PC-3 (cell line): ENCODE results near the gene TPH2. TPM values are rescaled to one million over a fixed set of nuclear protein-coding genes. Genes with fewer than 3 reads are reported as not detected.

ENCODE experiments used
- ATAC-seq: fragments of 200-7000 bp; cut with Tn5 transposase; 2 replicates; pipeline ENCODE4 v1.9.1; 2020; ENCODE audit warnings: mild to moderate bottlenecking, moderate library complexity
- BruUV-seq: library from RNA; stranded (reverse); fragments of 400-500 nt; replicated peaks from 2 replicates; lab custom pipeline; 2021; lab: Mats Ljungman, UMichigan
- CTCF ChIA-PET: fragments of 300-600 bp; sonication (Branson Sonifier 250); formaldehyde crosslinking; loops from one replicate; lab custom pipeline; 2022; ENCODE audit warnings: antibody characterized with exemption; lab: Charles Lee
- POLR2A ChIA-PET: fragments of 300-600 bp; sonication (Branson Sonifier 250); formaldehyde crosslinking; loops from one replicate; lab custom pipeline; 2022; ENCODE audit warnings: antibody characterized with exemption; ENCODE audit not compliant: unreplicated experiment; lab: Charles Lee
- DNase-seq: peaks from one replicate; pipeline ENCODE4 v3.0.0-alpha.2; 2015
- H2AFZ ChIP-seq: fragments of 300-600 bp; sonication (generic); 2 replicates; pipeline ENCODE4 v1.6.0; 2016; ENCODE audit warnings: antibody characterized with exemption, low read length
- H3F3A ChIP-seq: fragments of 300-600 bp; sonication (generic); one replicate; pipeline ENCODE4 v1.6.0; 2017; ENCODE audit warnings: antibody characterized with exemption, low read length, control low read depth, mild to moderate bottlenecking; ENCODE audit not compliant: unreplicated experiment
- H3K27ac ChIP-seq: fragments of 300-600 bp; sonication (generic); 2 replicates; pipeline ENCODE4 v1.5.1; 2016; ENCODE audit warnings: mild to moderate bottlenecking, low read length
- H3K27me3 ChIP-seq: fragments of 300-600 bp; sonication (generic); 2 replicates; pipeline ENCODE4 v1.6.1; 2016; ENCODE audit warnings: low read length, mixed read lengths
- H3K36me3 ChIP-seq: fragments of 300-600 bp; sonication (generic); 2 replicates; pipeline ENCODE4 v1.6.1; 2016; ENCODE audit warnings: low read depth, mixed run types, low read length, mixed read lengths
- H3K4me1 ChIP-seq: fragments of 300-600 bp; sonication (generic); 2 replicates; pipeline ENCODE4 v1.5.1; 2016; ENCODE audit warnings: low read length; ENCODE audit not compliant: insufficient read depth
- H3K4me2 ChIP-seq: fragments of 300-600 bp; sonication (generic); 2 replicates; pipeline ENCODE4 v1.6.0; 2016; ENCODE audit warnings: low read length
- H3K4me3 ChIP-seq: fragments of 300-600 bp; sonication (generic); 2 replicates; pipeline ENCODE4 v1.5.1; 2016; ENCODE audit warnings: mild to moderate bottlenecking, low read length, mixed read lengths
- H3K79me2 ChIP-seq: fragments of 300-600 bp; sonication (generic); 2 replicates; pipeline ENCODE4 v1.6.1; 2017; ENCODE audit warnings: low read length, mixed read lengths
- H3K9ac ChIP-seq: fragments of 300-600 bp; sonication (generic); 2 replicates; pipeline ENCODE4 v1.6.0; 2016; ENCODE audit warnings: mild to moderate bottlenecking, low read length
- H3K9me2 ChIP-seq: fragments of 300-600 bp; sonication (generic); replicated peaks from 2 replicates; pipeline ENCODE4 v1.6.1; 2016; ENCODE audit warnings: mixed run types, low read length, mixed read lengths
- H3K9me3 ChIP-seq: fragments of 300-600 bp; sonication (generic); 2 replicates; pipeline ENCODE4 v1.6.1; 2016; ENCODE audit warnings: low read length, mixed read lengths
- H4K20me1 ChIP-seq: fragments of 300-600 bp; sonication (generic); 2 replicates; pipeline ENCODE4 v1.6.1; 2016; ENCODE audit warnings: low read length, mixed read lengths
- EZH2 ChIP-seq: fragments of 300-600 bp; sonication (generic); IDR thresholded peaks from one replicate; pipeline ENCODE4 v1.6.1; 2017; ENCODE audit warnings: antibody characterized with exemption, mild to moderate bottlenecking, low read length; ENCODE audit not compliant: unreplicated experiment
- EZH2phosphoT487 ChIP-seq: fragments of 300-600 bp; sonication (generic); IDR thresholded peaks from 2 replicates; pipeline ENCODE4 v1.6.1; 2018; ENCODE audit warnings: mild to moderate bottlenecking, antibody characterized with exemption, low read length, borderline replicate concordance
- intact Hi-C: fragments of 100-400 bp; cut with micrococcal nuclease; formaldehyde crosslinking; loops from 2 replicates; pipeline ENCODE4 v1.9.0; 2023
- total RNA-seq: library from RNA; depleted of rRNA; stranded (reverse); fragments of >200 nt; gene quantifications from 2 replicates; pipeline ENCODE4 v1.2.3, GENCODE V29; 2014
- TF ChIP-seq, protein P1 (sequence below): fragments of 300-600 bp; sonication (generic); conservative IDR thresholded peaks from 2 replicates; pipeline ENCODE4 v1.5.1; 2017; ENCODE audit warnings: antibody characterized with exemption, low read depth, mild to moderate bottlenecking, low read length

The TPH2 gene
- total RNA-seq, 1 experiment from 2014 or later: not detected

DNA sequence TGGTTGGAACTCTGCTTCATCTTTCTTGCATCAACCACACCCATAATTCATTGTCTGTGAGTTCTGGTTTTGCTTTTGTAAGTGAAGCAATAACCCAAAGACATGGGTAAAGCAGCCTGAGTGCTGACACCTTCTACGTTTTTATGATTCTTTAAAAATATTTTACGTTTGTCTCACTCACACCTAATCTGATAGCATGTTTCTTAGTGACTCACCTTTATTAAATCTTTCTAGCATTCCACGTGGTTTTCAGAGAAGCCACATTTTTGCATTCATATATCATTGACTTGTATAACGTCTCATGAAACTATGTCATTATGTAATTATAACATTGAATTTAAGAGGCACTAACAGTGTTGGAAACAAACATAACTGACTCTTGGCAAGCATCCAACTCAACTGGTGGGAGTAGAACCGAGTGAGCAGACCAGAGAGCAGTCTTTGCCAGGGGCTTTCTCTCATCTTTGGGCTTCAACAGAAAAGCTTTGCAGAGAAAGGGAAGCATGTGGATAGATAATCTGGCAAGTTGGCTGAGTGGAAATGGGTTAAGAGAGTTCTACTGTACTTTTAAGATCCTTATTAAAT, 118.8 kb downstream of the TPH2 start:
- Histone ChIP-seq H3K9me2 (no peaks in the 10 kb centered on the region), H3K27me3 (peaks cover 39% of the 10 kb centered on the region), H3K79me2 (no peaks in the 10 kb centered on the region), H3K4me2 (no peak overlapping the region), H3K9me3 (no peaks in the 10 kb centered on the region), H3F3A (no peaks in the 10 kb centered on the region), H3K4me3 (no peak overlapping the region), H2AFZ (no peak overlapping the region), H3K4me1 (peaks cover 3% of the 10 kb centered on the region; the same call in 1 of the 2 replicates), H3K36me3 (no peaks in the 10 kb centered on the region), H4K20me1 (no peaks in the 10 kb centered on the region), H3K9ac (no peak overlapping the region), H3K27ac (no peak overlapping the region)
- DNase-seq: no peak
- POLR2A ChIA-PET: no interaction called here
- no peak for TF ChIP-seq EZH2phosphoT487
- no TSS peak for BruUV-seq
- CTCF ChIA-PET: no interaction called here
- ATAC-seq: no peak
- intact Hi-C loops: no loop called here

DNA sequence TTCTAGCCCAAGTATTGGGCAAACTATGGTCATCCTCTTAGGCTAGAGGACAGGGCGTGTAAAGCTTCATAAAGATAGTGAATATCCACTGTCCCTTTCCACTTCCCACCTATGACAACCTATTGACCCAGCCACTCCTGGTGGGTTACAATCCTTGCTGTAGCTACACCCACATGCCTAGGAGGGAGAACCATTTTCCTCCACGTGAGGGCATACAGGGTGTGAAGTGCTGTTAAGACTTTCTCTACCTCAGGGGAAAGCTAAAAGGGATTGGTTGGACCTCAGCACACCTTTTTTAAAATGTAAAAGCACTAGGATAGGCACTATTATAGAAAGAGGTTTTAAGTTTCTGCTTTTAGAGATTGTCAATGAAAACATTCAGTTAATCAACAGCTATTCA, 124.4 kb downstream of the TPH2 start:
- TF ChIP-seq EZH2 (no peak), EZH2phosphoT487 (no peak)
- TF ChIP-seq, protein P1, sequence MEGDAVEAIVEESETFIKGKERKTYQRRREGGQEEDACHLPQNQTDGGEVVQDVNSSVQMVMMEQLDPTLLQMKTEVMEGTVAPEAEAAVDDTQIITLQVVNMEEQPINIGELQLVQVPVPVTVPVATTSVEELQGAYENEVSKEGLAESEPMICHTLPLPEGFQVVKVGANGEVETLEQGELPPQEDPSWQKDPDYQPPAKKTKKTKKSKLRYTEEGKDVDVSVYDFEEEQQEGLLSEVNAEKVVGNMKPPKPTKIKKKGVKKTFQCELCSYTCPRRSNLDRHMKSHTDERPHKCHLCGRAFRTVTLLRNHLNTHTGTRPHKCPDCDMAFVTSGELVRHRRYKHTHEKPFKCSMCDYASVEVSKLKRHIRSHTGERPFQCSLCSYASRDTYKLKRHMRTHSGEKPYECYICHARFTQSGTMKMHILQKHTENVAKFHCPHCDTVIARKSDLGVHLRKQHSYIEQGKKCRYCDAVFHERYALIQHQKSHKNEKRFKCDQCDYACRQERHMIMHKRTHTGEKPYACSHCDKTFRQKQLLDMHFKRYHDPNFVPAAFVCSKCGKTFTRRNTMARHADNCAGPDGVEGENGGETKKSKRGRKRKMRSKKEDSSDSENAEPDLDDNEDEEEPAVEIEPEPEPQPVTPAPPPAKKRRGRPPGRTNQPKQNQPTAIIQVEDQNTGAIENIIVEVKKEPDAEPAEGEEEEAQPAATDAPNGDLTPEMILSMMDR: no peak
- Histone ChIP-seq H3K9me2 (no peaks in the 10 kb centered on the region), H2AFZ (no peak overlapping the region), H4K20me1 (no peaks in the 10 kb centered on the region), H3K27ac (no peak overlapping the region), H3K4me3 (no peak overlapping the region), H3K4me1 (no peaks in the 10 kb centered on the region), H3K4me2 (no peak overlapping the region), H3K79me2 (no peaks in the 10 kb centered on the region), H3K27me3 (peaks cover 28% of the 10 kb centered on the region), H3K9ac (no peak overlapping the region), H3K36me3 (no peaks in the 10 kb centered on the region), H3F3A (no peaks in the 10 kb centered on the region), H3K9me3 (no peaks in the 10 kb centered on the region)
- ChIA-PET CTCF (no interaction called here), POLR2A (no interaction called here)
- DNase-seq (no peak), ATAC-seq (no peak)
- no TSS peak for BruUV-seq
- intact Hi-C loops: no loop called here

DNA sequence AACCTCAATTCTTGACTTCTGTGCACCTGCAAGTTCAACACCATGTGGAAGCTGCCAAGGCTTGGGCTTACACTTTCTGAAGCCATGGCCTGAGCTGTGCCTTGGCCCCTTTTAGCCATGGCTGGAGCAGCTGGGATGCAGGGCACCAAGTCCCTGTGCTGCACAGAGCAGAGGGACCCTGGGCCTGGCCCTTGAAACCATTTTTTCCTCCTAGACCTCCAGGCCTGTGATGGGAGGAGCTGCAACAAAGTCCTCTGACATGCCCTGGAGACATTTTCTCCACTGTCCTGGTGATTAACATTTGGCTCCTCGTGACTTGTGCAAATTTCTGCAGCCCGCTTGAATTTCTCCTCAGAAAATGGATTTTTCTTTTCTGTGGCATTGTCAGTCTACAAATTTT, 132.4 kb downstream of the TPH2 start:
- no TSS peak for BruUV-seq
- H3K27ac ChIP-seq: no peak overlapping the region
- no peaks in the 10 kb centered on the region for H3K79me2 ChIP-seq
- POLR2A ChIA-PET: no interaction called here
- no peaks in the 10 kb centered on the region for H3K4me1 ChIP-seq
- H3K9me3 ChIP-seq: no peaks in the 10 kb centered on the region
- H3K27me3 ChIP-seq: peaks cover 7% of the 10 kb centered on the region; the same call in 1 of the 2 replicates
- no peaks in the 10 kb centered on the region for H3K36me3 ChIP-seq
- H3F3A ChIP-seq: no peaks in the 10 kb centered on the region
- DNase-seq: no peak
- TF ChIP-seq EZH2phosphoT487: no peak
- TF ChIP-seq, protein P1: no peak
- TF ChIP-seq EZH2: no peak
- H3K9ac ChIP-seq: no peak overlapping the region
- H3K9me2 ChIP-seq: no peaks in the 10 kb centered on the region
- CTCF ChIA-PET: no interaction called here
- ATAC-seq: no peak
- intact Hi-C loops: no loop called here
- H2AFZ ChIP-seq: no peak overlapping the region
- H3K4me2 ChIP-seq: no peak overlapping the region
- no peaks in the 10 kb centered on the region for H4K20me1 ChIP-seq
- no peak overlapping the region for H3K4me3 ChIP-seq
